NCI-H1694 treated with DMSO at 0.1 percent for 48 hours (cell line): ENCODE measurements around the gene IZUMO4.
"Not testable (repeated sequence)": the region's sequence is repeated elsewhere in the genome, so short reads cannot be mapped to it uniquely, and the experiment has no call there.

Experiments
- DNase-seq: peaks from one replicate; lab custom pipeline; 2025; lab: John Stamatoyannopoulos, UW

Gene IZUMO4

GRCh38 chr19:2081873-2082810, 14.6 kb upstream of the IZUMO4 start:
- no peak for DNase-seq

GRCh38 chr19:2083174-2083854, 13.4 kb upstream of the IZUMO4 start:
- no peak for DNase-seq

- no peak for DNase-seq
Measured at GRCh38 chr19:2084993-2085720, 11.6 kb upstream of the IZUMO4 start.

GRCh38 chr19:2086695-2087620, 9.8 kb upstream of the IZUMO4 start:
- not testable (repeated sequence) for DNase-seq

GRCh38 chr19:2087621-2088100, 9.1 kb upstream of the IZUMO4 start:
- no peak for DNase-seq

- no peak for DNase-seq
Measured at GRCh38 chr19:2089001-2089711, 7.6 kb upstream of the IZUMO4 start.

GRCh38 chr19:2089727-2090053, 7.0 kb upstream of the IZUMO4 start:
- DNase-seq = no peak

GRCh38 chr19:2091926-2092525, 4.7 kb upstream of the IZUMO4 start:
- not testable (repeated sequence) for DNase-seq

- DNase-seq = peak; percentile 76
Measured at GRCh38 chr19:2096034-2096479, 658 bp upstream of the IZUMO4 start, which contains the start of gene MOB3A. Gene MOB3A, minus strand, starts transcription at chr19:2096326. Its CDS starts 17,766 bp downstream, at chr19:2078560.

- DNase-seq = no peak
Measured at GRCh38 chr19:2097203-2097885, 629 bp downstream of the IZUMO4 start.

GRCh38 chr19:2097886-2098327, 1.2 kb downstream of the IZUMO4 start:
- DNase-seq = no peak

GRCh38 chr19:2099054-2099501, 2.4 kb downstream of the IZUMO4 start:
- no peak for DNase-seq

- DNase-seq = no peak
Measured at GRCh38 chr19:2099937-2100718, 3.4 kb downstream of the IZUMO4 start.

- no peak for DNase-seq
Measured at GRCh38 chr19:2100719-2101061, 4.0 kb downstream of the IZUMO4 start.

- DNase-seq = no peak
Measured at GRCh38 chr19:2101417-2102335, 5.0 kb downstream of the IZUMO4 start.

- DNase-seq = no peak
Measured at GRCh38 chr19:2103045-2103707, 6.5 kb downstream of the IZUMO4 start.
